ENCODE results near the gene EBLN2. TPM values are rescaled to one million over a fixed set of nuclear protein-coding genes. Genes with fewer than 3 reads are reported as not detected.

Gene EBLN2
- 3.3 and 3.8 TPM in 2 replicates for total RNA-seq

GRCh38 chr3:73061416-73061815, at the start of gene EBLN2:
TSS of gene EBLN2 (plus strand) at chr3:73061659. CDS start at chr3:73062082, 423 bp downstream.

Other genes starting within 250 kb of the EBLN2 start
- 12.6 and 13.8 TPM in 2 replicates for gene SHQ1, start 213.2 kb upstream of the EBLN2 start, total RNA-seq
- 24.1 and 34.0 TPM in 2 replicates for gene GXYLT2, start 173.6 kb upstream of the EBLN2 start, total RNA-seq
- gene PPP4R2, start 64.8 kb upstream of the EBLN2 start, total RNA-seq: 44.6 and 46.8 TPM in 2 replicates

All from bronchial smooth muscle cell (primary cell).